H9 (cell line): Measurements from ENCODE around the gene TULP3. TPM values are rescaled to one million over a fixed set of nuclear protein-coding genes. Genes with fewer than 3 reads are reported as not detected.

ENCODE experiments used
- DNase-seq: peaks from one replicate; pipeline ENCODE4 v3.0.0-alpha.2; 2017
- H2AFZ ChIP-seq: one replicate; pipeline ENCODE4 v1.6.1; 2013; ENCODE audit warnings: mild to moderate bottlenecking, low read length, control low read depth, moderate library complexity
- H2AK5ac ChIP-seq: 2 replicates; pipeline ENCODE4 v1.6.1; 2013; ENCODE audit warnings: low read length, control low read depth, mixed read lengths; ENCODE audit not compliant: insufficient read length
- H2BK120ac ChIP-seq: one replicate; pipeline ENCODE4 v1.6.1; 2013; ENCODE audit warnings: low read depth, mild to moderate bottlenecking, low read length, control low read depth, inconsistent platforms; ENCODE audit not compliant: poor library complexity, severe bottlenecking
- H2BK12ac ChIP-seq: 2 replicates; pipeline ENCODE4 v1.6.1; 2013; ENCODE audit warnings: low read length, control low read depth, mixed read lengths, low read depth; ENCODE audit not compliant: insufficient read length
- H2BK15ac ChIP-seq: 2 replicates; pipeline ENCODE4 v1.6.1; 2013; ENCODE audit warnings: low read depth, low read length, control low read depth
- H2BK20ac ChIP-seq: one replicate; pipeline ENCODE4 v1.6.1; 2013; ENCODE audit warnings: low read depth, mild to moderate bottlenecking, low read length, control low read depth, inconsistent platforms; ENCODE audit not compliant: poor library complexity, severe bottlenecking
- H2BK5ac ChIP-seq: 2 replicates; pipeline ENCODE4 v1.6.1; 2013; ENCODE audit warnings: low read length, control low read depth, mixed read lengths; ENCODE audit not compliant: insufficient read length
- H3K14ac ChIP-seq: 2 replicates; pipeline ENCODE4 v1.6.1; 2013; ENCODE audit warnings: low read length, control low read depth; ENCODE audit not compliant: insufficient read depth
- H3K18ac ChIP-seq: 2 replicates; pipeline ENCODE4 v1.6.1; 2013; ENCODE audit warnings: low read depth, mild to moderate bottlenecking, mixed read lengths, low read length, control low read depth; ENCODE audit not compliant: insufficient read length
- H3K23ac ChIP-seq: 2 replicates; pipeline ENCODE4 v1.6.1; 2013; ENCODE audit warnings: low read length, control low read depth, mixed read lengths, low read depth; ENCODE audit not compliant: insufficient read length
- H3K23me2 ChIP-seq: 2 replicates; pipeline ENCODE4 v1.6.1; 2013; ENCODE audit warnings: low read depth, mild to moderate bottlenecking, mixed read lengths, low read length, control low read depth; ENCODE audit not compliant: insufficient read length, poor library complexity, severe bottlenecking
- H3K27ac ChIP-seq: 2 replicates; pipeline ENCODE4 v1.5.1; 2013; ENCODE audit warnings: low read length, control low read depth, mixed read lengths, low read depth; ENCODE audit not compliant: insufficient read length
- H3K27me3 ChIP-seq: 2 replicates; pipeline ENCODE4 v1.6.1; 2013; ENCODE audit warnings: low read length, control low read depth, inconsistent platforms; ENCODE audit not compliant: insufficient read depth
- H3K4ac ChIP-seq: 2 replicates; pipeline ENCODE4 v1.6.1; 2013; ENCODE audit warnings: low read depth, mild to moderate bottlenecking, control low read depth, inconsistent platforms, low read length, moderate library complexity
- H3K4me1 ChIP-seq: 2 replicates; pipeline ENCODE4 v1.6.1; 2013; ENCODE audit warnings: low read length, control low read depth, inconsistent platforms; ENCODE audit not compliant: insufficient read depth
- H3K4me2 ChIP-seq: 2 replicates; pipeline ENCODE4 v1.6.1; 2013; ENCODE audit warnings: low read length, control low read depth, mixed read lengths; ENCODE audit not compliant: insufficient read length, insufficient read depth
- H3K56ac ChIP-seq: 2 replicates; pipeline ENCODE4 v1.6.1; 2013; ENCODE audit warnings: low read depth, mild to moderate bottlenecking, mixed read lengths, low read length, control low read depth; ENCODE audit not compliant: insufficient read length
- H3K79me1 ChIP-seq: 2 replicates; pipeline ENCODE4 v1.6.1; 2013; ENCODE audit warnings: low read depth, mild to moderate bottlenecking, moderate library complexity, low read length, control low read depth, inconsistent platforms; ENCODE audit not compliant: insufficient read depth, poor library complexity, severe bottlenecking
- H3K79me2 ChIP-seq: 2 replicates; pipeline ENCODE4 v1.6.1; 2013; ENCODE audit warnings: low read length, control low read depth, inconsistent platforms; ENCODE audit not compliant: insufficient read depth
- H3K9ac ChIP-seq: 2 replicates; pipeline ENCODE4 v1.6.1; 2013; ENCODE audit warnings: low read length, control low read depth, mixed read lengths; ENCODE audit not compliant: insufficient read length; ENCODE audit errors: extremely low read depth
- H3K9me3 ChIP-seq: one replicate; pipeline ENCODE4 v1.6.1; 2013; ENCODE audit warnings: low read depth, low read length, inconsistent platforms; ENCODE audit not compliant: control insufficient read depth
- H3T11ph ChIP-seq: one replicate; pipeline ENCODE4 v1.6.1; 2013; ENCODE audit warnings: mild to moderate bottlenecking, low read length, control low read depth, inconsistent platforms
- H4K20me1 ChIP-seq: one replicate; pipeline ENCODE4 v1.6.1; 2013; ENCODE audit not compliant: control insufficient read depth, insufficient read length, insufficient read depth
- H4K5ac ChIP-seq: 2 replicates; pipeline ENCODE4 v1.6.1; 2013; ENCODE audit warnings: low read depth, mild to moderate bottlenecking, mixed read lengths, low read length, control low read depth; ENCODE audit not compliant: insufficient read length
- H4K8ac ChIP-seq: replicated peaks from 2 replicates; pipeline ENCODE4 v1.6.1; 2013; ENCODE audit warnings: low read length, control low read depth, mixed read lengths, low read depth; ENCODE audit not compliant: insufficient read length
- H4K91ac ChIP-seq: 2 replicates; pipeline ENCODE4 v1.6.1; 2013; ENCODE audit warnings: low read depth, mild to moderate bottlenecking, moderate library complexity, mixed read lengths, low read length, control low read depth; ENCODE audit not compliant: insufficient read length
- H3K27ac Mint-ChIP-seq, 3 experiments: 2 replicates in 2 of 3; 3 replicates in 1 of 3; pipeline ENCODE4 v1.8.0; 2020 to 2021; ENCODE audit warnings: mixed read lengths in 3 of 3, mild to moderate bottlenecking in 1 of 3, moderate library complexity in 1 of 3
- H3K27me3 Mint-ChIP-seq: 2 replicates; pipeline ENCODE4 v1.8.0; 2021; ENCODE audit warnings: low read depth, mild to moderate bottlenecking, moderate library complexity, mixed read lengths
- H3K36me3 Mint-ChIP-seq, 3 experiments: 2 replicates in 2 of 3; 3 replicates in 1 of 3; pipeline ENCODE4 v1.8.0; 2020 to 2021; ENCODE audit warnings: low read depth in 3 of 3, mixed read lengths in 3 of 3; ENCODE audit not compliant: insufficient read depth in 1 of 3
- H3K4me1 Mint-ChIP-seq, 2 experiments: 2 replicates each; pipeline ENCODE4 v1.8.0; 2020; ENCODE audit warnings: mixed read lengths in 2 of 2
- H3K4me3 Mint-ChIP-seq, 2 experiments: 2 replicates in 1 of 2; 3 replicates in 1 of 2; pipeline ENCODE4 v1.8.0; 2020 to 2021; ENCODE audit warnings: mild to moderate bottlenecking in 2 of 2, mixed read lengths in 2 of 2, moderate library complexity in 1 of 2
- H3K9me3 Mint-ChIP-seq, 2 experiments: 2 replicates in 1 of 2; 3 replicates in 1 of 2; pipeline ENCODE4 v1.8.0; 2020; ENCODE audit warnings: mild to moderate bottlenecking in 2 of 2, mixed read lengths in 2 of 2, moderate library complexity in 1 of 2
- WGBS: extraction: QIAGEN DNeasy Blood & Tissue Kit; methylation state at CpG from one replicate; pipeline ENCODE4 v1.1.7; 2013; ENCODE audit warnings: missing lambda C conversion rate, low lambda C conversion rate, mixed read lengths; ENCODE audit not compliant: insufficient read length; ENCODE audit errors: extremely low coverage; 5-methylcytosine and 5-hydroxymethylcytosine counted together
- total RNA-seq: library from RNA; stranded (reverse); gene quantifications from 2 replicates; pipeline ENCODE4 v1.2.1, GENCODE V29; 2021
- TF ChIP-seq, protein P1 (sequence below): fragments of 200-600 bp; sonication (generic); conservative IDR thresholded peaks from 3 replicates; pipeline ENCODE4 v1.8.0; 2021; ENCODE audit warnings: antibody characterized with exemption, mild to moderate bottlenecking

Gene TULP3
- total RNA-seq, 1 experiment from 2014 or later = 22.3 TPM

DNA sequence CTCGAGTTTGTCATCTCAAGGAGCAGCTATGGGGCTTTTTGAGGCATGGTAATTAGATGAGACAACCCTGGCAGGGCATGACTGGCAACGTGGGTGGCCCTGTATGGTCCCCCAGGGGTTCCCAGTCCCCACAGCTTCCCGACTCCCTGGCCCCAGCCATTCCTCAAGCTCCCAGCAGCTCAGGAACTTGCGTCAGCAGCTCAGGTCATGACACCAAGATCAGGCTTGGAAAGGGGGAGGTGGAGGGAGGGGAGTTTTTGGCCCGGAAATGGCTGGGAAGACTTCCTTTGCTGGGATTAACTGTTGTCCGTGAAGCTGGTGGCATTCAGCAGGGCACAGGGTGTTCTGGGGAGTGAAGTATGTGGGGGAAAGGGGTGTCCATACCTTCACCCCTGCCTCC lies 45.4 kb upstream of the TULP3 start:
- H3K9me3 Mint-ChIP-seq = no peaks in the 10 kb centered on the region
- no peak for DNase-seq
- Histone ChIP-seq H3K4ac (no peak overlapping the region), H3K27me3 (no peaks in the 10 kb centered on the region), H2BK20ac (no peak overlapping the region), H2BK120ac (no peak overlapping the region), H3K18ac (no peak overlapping the region), H2BK5ac (no peak overlapping the region), H4K91ac (no peak overlapping the region), H3K4me2 (no peak overlapping the region), H4K8ac (no peak overlapping the region), H4K5ac (no peak overlapping the region), H3K9me3 (no peaks in the 10 kb centered on the region), H3K23me2 (no peaks in the 10 kb centered on the region), H3K27ac (no peak overlapping the region), H2AFZ (no peak overlapping the region), H3K79me1 (no peaks in the 10 kb centered on the region), H3K9ac (no peak overlapping the region), H3T11ph (no peak overlapping the region), H2BK12ac (no peak overlapping the region), H2AK5ac (no peak overlapping the region), H4K20me1 (no peaks in the 10 kb centered on the region), H2BK15ac (no peak overlapping the region), H3K79me2 (no peaks in the 10 kb centered on the region), H3K14ac (no peak overlapping the region), H3K23ac (no peak overlapping the region), H3K4me1 (no peaks in the 10 kb centered on the region), H3K56ac (no peak overlapping the region)
- peaks cover 25 to 31% of the 10 kb centered on the region in 2 experiments for H3K4me1 Mint-ChIP-seq
- TF ChIP-seq, protein P1, sequence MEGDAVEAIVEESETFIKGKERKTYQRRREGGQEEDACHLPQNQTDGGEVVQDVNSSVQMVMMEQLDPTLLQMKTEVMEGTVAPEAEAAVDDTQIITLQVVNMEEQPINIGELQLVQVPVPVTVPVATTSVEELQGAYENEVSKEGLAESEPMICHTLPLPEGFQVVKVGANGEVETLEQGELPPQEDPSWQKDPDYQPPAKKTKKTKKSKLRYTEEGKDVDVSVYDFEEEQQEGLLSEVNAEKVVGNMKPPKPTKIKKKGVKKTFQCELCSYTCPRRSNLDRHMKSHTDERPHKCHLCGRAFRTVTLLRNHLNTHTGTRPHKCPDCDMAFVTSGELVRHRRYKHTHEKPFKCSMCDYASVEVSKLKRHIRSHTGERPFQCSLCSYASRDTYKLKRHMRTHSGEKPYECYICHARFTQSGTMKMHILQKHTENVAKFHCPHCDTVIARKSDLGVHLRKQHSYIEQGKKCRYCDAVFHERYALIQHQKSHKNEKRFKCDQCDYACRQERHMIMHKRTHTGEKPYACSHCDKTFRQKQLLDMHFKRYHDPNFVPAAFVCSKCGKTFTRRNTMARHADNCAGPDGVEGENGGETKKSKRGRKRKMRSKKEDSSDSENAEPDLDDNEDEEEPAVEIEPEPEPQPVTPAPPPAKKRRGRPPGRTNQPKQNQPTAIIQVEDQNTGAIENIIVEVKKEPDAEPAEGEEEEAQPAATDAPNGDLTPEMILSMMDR = no peak
- H3K27ac Mint-ChIP-seq = no peak overlapping the region
- peaks cover 1% of the 10 kb centered on the region; the same call in 1 of the 2 replicates for H3K27me3 Mint-ChIP-seq
- H3K4me3 Mint-ChIP-seq = no peak overlapping the region
- WGBS = no CpG with 5 or more reads among the region's 6 CpGs
- H3K36me3 Mint-ChIP-seq = peaks cover 1 to 5% (median 4%) of the 10 kb centered on the region in 3 experiments; a peak in 3 of 7 replicates
